K562 (cell line): ENCODE results near the gene PTRH2. TPM values are rescaled to one million over a fixed set of nuclear protein-coding genes. Genes with fewer than 3 reads are reported as not detected.

Experiments used
- BCL6 ChIP-seq: fragments of 250-450 bp; sonication (Bioruptor Pico); IDR thresholded peaks from 2 replicates; pipeline ENCODE4 v1.4.0; 2020
- CBX5 ChIP-seq: IDR thresholded peaks from 2 replicates; pipeline ENCODE4 v1.6.1; 2014; ENCODE audit warnings: low read depth, borderline replicate concordance
- FOSL1 ChIP-seq: fragments of 200-800 bp; sonication (Bioruptor generic); conservative IDR thresholded peaks from 2 replicates; pipeline ENCODE4 v1.6.1; 2016; ENCODE audit warnings: missing genetic modification characterization, missing compliant biosample characterization
- GABPA ChIP-seq: fragments of 200-800 bp; sonication (Bioruptor generic); conservative IDR thresholded peaks from 2 replicates; pipeline ENCODE4 v1.6.1; 2016; ENCODE audit warnings: low read depth, missing genetic modification characterization, missing compliant biosample characterization
- HNRNPL ChIP-seq: fragments of 200-400 bp; formaldehyde crosslinking; IDR thresholded peaks from 2 replicates; pipeline ENCODE4 v1.6.1; 2017; ENCODE audit warnings: low read depth, mild to moderate bottlenecking, low read length
- MAFG ChIP-seq: fragments of 450-650 bp; conservative IDR thresholded peaks from 2 replicates; pipeline ENCODE4 v1.6.1; 2016; ENCODE audit warnings: missing genetic modification characterization, missing compliant biosample characterization
- MCM2 ChIP-seq: fragments of 450-650 bp; IDR thresholded peaks from 2 replicates; pipeline ENCODE4 v1.6.1; 2017; ENCODE audit warnings: low read depth, mild to moderate bottlenecking
- MTA2 ChIP-seq: fragments of 450-650 bp; IDR thresholded peaks from 2 replicates; pipeline ENCODE4 v1.6.1; 2016; ENCODE audit warnings: low read depth
- NCOA1 ChIP-seq: fragments of 450-650 bp; IDR thresholded peaks from 2 replicates; pipeline ENCODE4 v1.6.1; 2016; ENCODE audit warnings: low read depth
- PHF8 ChIP-seq: fragments of 200-600 bp; sonication (generic); IDR thresholded peaks from 2 replicates; pipeline ENCODE4 v1.6.1; 2012; ENCODE audit warnings: mixed run types, mild to moderate bottlenecking, inconsistent platforms, low read length, moderate library complexity, borderline replicate concordance
- RHOXF2B ChIP-seq: fragments of 250-450 bp; sonication (Bioruptor Pico); conservative IDR thresholded peaks from 2 replicates; pipeline ENCODE4 v1.5.1; 2021
- SMAD4 ChIP-seq: fragments of 250-450 bp; sonication (Bioruptor Pico); conservative IDR thresholded peaks from 2 replicates; pipeline ENCODE4 v1.8.0; 2021; ENCODE audit warnings: inconsistent platforms, mild to moderate bottlenecking, moderate library complexity
- SPI1 ChIP-seq: IDR thresholded peaks from 2 replicates; pipeline ENCODE4 v1.6.1; 2011; ENCODE audit warnings: low read depth, low read length, control low read depth, borderline replicate concordance
- SUPT5H ChIP-seq: fragments of 450-650 bp; IDR thresholded peaks from 2 replicates; pipeline ENCODE4 v1.6.1; 2016
- TCF7 ChIP-seq: sonication (generic); IDR thresholded peaks from 2 replicates; pipeline ENCODE4 v1.6.1; 2016; ENCODE audit warnings: antibody characterized with exemption, borderline replicate concordance
- ZBTB40 ChIP-seq, 2 experiments: fragments of 450-650 bp in 1 of 2; sonication (generic) in 1 of 2; formaldehyde crosslinking in 1 of 2; IDR thresholded peaks; 2 replicates each; pipeline versions ENCODE4 v1.7.1 to v1.9.0; 2016 to 2022; ENCODE audit warnings: inconsistent platforms in 1 of 2, mild to moderate bottlenecking in 1 of 2, missing genetic modification reagents in 1 of 2
- ZNF175 ChIP-seq: fragments of 200-800 bp; sonication (Bioruptor generic); IDR thresholded peaks from 2 replicates; pipeline ENCODE4 v1.6.1; 2016; ENCODE audit warnings: low read depth, mild to moderate bottlenecking, missing genetic modification characterization, missing compliant biosample characterization
- ZNF395 ChIP-seq: fragments of 200-800 bp; sonication (Bioruptor generic); IDR thresholded peaks from 2 replicates; pipeline ENCODE4 v1.6.1; 2017; ENCODE audit warnings: missing genetic modification characterization, missing compliant biosample characterization
- polyA plus RNA-seq, 8 experiments: library from polyadenylated mRNA; depleted of rRNA in 4 of 8; stranded (reverse) in 5 of 8; unstranded in 3 of 8; fragments of >200 nt; fragmentation: Nextera tagmentation in 2 of 8; fragmentation: Illumina TruSeq in 1 of 8; extraction: Ambion mirVana in 2 of 8; extraction: Trizol in 1 of 8; gene quantifications; 2 replicates each; pipeline versions ENCODE4 v1.2.1 to v1.2.3, GENCODE V29; 2011 to 2014; ENCODE audit warnings: inconsistent platforms in 1 of 8, missing spikeins in 1 of 8
- total RNA-seq, 7 experiments: library from RNA; depleted of rRNA in 6 of 7; stranded (reverse); fragments of >200 nt in 6 of 7; fragmentation: Illumina TruSeq in 2 of 7; extraction: Trizol in 2 of 7; gene quantifications; 2 replicates each; pipeline versions ENCODE4 v1.2.1 to v1.2.3, GENCODE V29; 2011 to 2021; ENCODE audit warnings: low replicate concordance in 1 of 7

Gene PTRH2
- total and polyA plus RNA-seq, 9 of the 15 experiments (the other 6 are each of a cell fraction or from before 2014, with no cell fraction given), result 53.1 to 210 (median 126) TPM

GRCh38 chr17:59707149-59707970 is at the start of gene PTRH2, which contains the start of gene VMP1 (continued):
- TF ChIP-seq PHF8 (peak; percentile 90), SPI1 (0 out of 2 replicates have a peak, but pooled peaks have one; percentile 30), MAFG (peak; percentile 48), HNRNPL (no peak), GABPA (tag) (peak; percentile 99), ZBTB40 (IDR thresholded peaks at IDR 0.05) (peak; percentile 98), ZBTB40 (CRISPR knock-in tag; IDR thresholded peaks at IDR 0.05) (no peak), FOSL1 (tag) (peak; percentile 44; the same call in 1 of the 2 replicates), ZNF395 (CRISPR knock-in tag) (peak; percentile 85; the same call in 1 of the 2 replicates), CBX5 (no peak), ZNF175 (no peak), BCL6 (no peak), SUPT5H (peak; percentile 97), RHOXF2B (no peak), MTA2 (peak; percentile 59), SMAD4 (CRISPR knock-in tag) (0 out of 2 replicates have a peak, but pooled peaks have one; percentile 38), NCOA1 (peak; percentile 79), MCM2 (no peak), TCF7 (no peak)
